Spleen (tissue), 7 donors: Measurements from ENCODE around the gene GREB1L.

ENCODE experiments used
- POLR2A ChIP-seq, 3 donors: fragments of 450-650 bp; IDR thresholded peaks; one replicate each; pipeline ENCODE4 v1.5.1; 2017; ENCODE audit warnings: antibody characterized with exemption in 3 of 3, mild to moderate bottlenecking in 1 of 3
- POLR2AphosphoS5 ChIP-seq, 3 donors: sonication (generic); formaldehyde crosslinking; IDR thresholded peaks; one replicate each; pipeline ENCODE4 v1.5.1; 2017; ENCODE audit warnings: antibody characterized with exemption in 3 of 3
- TF ChIP-seq, protein P1 (sequence below), 11 experiments: fragments of 200-600 bp in 7 of 11; fragments of 450-650 bp in 4 of 11; sonication (generic) in 4 of 11; IDR thresholded peaks in 8 of 11; conservative IDR thresholded peaks in 3 of 11; 1 replicate in 7 of 11; 2 replicates in 4 of 11; pipeline versions ENCODE4 v1.4.0 to v1.8.0; 2016 to 2021; ENCODE audit warnings: antibody characterized with exemption in 11 of 11, inconsistent platforms in 4 of 11, mild to moderate bottlenecking in 1 of 11
- donor health status: DM: no; HTN: no; CAD: no; lungs with moderate emphysema.
- donor health status: DM: no; HTN: no; CAD: no.
- donor health status: DM: no; HTN: no; CAD: no.

DNA sequence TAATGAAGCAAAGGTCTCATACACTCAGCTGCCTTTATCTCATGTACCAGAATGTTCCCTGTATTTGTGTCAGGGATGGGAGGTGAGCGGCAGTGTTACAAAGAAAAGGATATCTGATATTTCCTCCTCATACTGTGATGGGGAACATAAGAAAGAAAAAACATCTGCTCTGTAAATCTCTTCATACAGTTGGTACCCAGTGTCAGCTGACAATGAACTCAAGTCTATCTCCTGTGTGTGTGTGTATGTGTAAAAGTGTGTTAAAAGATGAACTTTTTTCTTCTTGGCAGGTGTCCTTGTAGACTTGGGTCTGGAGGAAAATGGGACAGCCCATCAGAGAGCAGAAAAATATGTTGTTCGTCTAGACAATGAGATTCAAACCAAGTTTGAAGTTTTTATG lies 230.7 kb downstream of the GREB1L start:
- TF ChIP-seq, protein P1, sequence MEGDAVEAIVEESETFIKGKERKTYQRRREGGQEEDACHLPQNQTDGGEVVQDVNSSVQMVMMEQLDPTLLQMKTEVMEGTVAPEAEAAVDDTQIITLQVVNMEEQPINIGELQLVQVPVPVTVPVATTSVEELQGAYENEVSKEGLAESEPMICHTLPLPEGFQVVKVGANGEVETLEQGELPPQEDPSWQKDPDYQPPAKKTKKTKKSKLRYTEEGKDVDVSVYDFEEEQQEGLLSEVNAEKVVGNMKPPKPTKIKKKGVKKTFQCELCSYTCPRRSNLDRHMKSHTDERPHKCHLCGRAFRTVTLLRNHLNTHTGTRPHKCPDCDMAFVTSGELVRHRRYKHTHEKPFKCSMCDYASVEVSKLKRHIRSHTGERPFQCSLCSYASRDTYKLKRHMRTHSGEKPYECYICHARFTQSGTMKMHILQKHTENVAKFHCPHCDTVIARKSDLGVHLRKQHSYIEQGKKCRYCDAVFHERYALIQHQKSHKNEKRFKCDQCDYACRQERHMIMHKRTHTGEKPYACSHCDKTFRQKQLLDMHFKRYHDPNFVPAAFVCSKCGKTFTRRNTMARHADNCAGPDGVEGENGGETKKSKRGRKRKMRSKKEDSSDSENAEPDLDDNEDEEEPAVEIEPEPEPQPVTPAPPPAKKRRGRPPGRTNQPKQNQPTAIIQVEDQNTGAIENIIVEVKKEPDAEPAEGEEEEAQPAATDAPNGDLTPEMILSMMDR (IDR thresholded peaks at IDR 0.05 in 8 of 11, conservative IDR thresholded peaks at IDR 0.05 in 3 of 11), result no peak
- TF ChIP-seq POLR2AphosphoS5 (IDR thresholded peaks at IDR 0.05), result no peak
- TF ChIP-seq POLR2A (IDR thresholded peaks at IDR 0.05), result no peak
